NCI-H2196 treated with DMSO at 0.1 percent for 48 hours (cell line): Measurements from ENCODE around the gene KLF15.
A peak's percentile ranks its signal among the peaks of the same experiment; 100 is the strongest.

Source experiments
- DNase-seq: peaks from one replicate; lab custom pipeline; 2025; ENCODE audit not compliant: unreplicated experiment; lab: John Stamatoyannopoulos, UW

Gene KLF15

DNA sequence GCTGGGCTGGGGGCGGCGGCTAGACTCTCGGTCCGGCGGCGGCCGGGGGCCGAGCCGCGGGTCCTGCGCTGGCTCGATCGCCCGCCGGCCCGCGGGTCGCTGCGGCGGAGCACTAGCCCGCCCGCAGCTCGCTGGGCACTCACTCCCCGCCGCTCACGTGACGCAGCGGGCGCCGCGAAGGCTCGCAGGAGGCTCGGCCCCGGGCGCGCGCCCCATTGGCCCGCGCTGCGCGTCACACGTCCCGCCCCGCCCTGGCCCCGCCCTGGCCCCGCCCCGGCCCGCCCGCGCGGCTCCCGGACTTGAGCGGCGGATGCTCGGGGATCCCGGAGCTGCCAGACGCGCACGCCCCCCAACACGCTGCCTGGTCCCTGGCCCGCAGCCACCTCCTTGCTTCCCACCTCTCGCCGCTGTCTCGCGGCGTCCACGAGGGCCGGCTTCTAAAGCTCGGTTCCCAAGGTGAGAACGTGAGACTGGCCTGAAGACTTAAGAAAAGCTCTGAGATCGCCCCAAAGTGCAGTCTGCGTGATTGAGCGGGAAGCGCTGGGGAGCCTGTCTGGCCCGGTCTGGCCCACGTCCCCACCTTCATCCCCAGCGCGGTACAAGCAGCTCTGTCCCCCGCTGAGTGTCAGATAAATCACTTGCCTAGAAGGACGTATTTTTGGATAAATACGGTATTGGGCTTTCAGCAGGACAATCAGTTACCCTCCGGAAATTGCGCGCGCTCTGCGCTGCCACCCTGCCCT lies at the start of gene KLF15:
KLF15 (minus strand) TSS at position 114 of the 743 bp plus-strand sequence. CDS start 4,486 bp downstream, outside the sequence.
- peak; percentile 78 for DNase-seq

DNA sequence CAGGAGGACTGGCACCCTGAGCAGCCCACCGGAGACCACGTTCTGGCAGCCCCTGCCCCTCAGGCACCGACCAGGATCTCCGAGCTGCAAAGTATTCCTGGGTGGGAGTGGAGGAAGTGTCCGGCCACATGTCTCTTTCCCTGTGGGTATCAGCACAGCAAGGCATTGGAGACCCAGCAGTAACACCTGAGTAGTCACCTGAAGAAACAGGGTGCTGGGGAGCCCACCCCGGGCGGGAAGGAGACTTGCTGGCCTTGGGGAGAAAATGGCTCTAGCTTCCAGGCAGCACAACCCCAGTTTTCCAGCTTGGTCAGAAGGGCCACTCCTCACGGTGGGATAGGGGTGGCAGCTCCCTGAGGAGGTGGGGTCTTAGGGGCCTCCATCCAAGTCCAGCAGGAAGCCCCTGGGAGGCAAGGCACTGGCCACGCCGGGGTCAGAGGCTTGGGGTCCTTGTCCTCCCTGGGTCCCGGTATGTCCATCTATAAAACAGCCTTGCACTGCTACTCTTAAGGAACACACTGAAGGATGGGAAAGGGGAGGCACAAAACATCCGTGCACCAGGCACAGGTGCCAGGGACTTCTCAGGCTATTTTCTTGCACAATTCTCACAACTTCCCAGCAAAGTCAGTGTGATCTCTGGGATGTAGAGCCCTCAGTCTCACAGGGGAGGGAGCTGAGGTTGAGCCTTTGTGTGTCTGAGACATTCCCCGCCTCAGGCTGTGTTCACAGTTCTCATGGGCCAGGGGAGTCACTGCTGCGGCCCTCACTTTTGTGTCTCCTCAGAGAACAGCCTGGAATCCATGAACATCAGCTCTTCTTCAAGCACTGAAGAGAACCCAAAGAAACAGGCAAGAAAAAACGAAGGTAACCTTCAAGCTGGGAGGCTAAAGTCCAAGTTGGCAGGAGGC lies 49.4 kb upstream of the KLF15 start:
- DNase-seq = no peak

DNA sequence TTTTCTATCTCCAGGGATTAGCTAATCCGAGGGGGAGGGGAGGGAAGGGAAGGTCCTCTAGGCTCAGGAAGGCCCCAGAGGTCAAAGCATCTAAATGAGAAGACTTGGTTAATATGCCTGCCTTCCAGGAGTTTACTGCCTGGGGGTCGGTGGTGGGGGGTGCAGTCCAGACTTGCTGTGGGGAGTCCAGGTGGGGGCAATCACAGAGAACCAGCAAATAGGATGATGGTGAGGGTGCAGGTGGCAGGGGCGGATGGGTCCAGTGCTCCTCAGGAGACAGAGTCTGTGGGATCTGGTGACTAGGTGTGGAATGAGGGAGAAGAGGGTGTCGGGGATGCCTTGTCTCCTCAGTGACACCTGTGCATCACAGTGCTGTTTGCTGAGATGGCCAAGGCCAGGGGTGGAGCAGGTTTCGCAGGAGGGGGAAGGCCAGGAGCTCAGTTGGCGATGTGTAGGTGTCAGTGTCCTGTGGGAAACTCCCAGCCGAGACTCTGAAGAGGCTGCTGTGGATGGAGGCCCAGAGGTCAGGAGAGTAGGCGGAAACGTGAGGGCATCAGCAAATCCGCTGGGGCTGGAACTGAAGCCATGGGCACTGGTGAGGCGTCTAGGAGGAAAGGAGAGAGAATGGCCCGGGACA lies 45.6 kb upstream of the KLF15 start:
- no peak for DNase-seq

DNA sequence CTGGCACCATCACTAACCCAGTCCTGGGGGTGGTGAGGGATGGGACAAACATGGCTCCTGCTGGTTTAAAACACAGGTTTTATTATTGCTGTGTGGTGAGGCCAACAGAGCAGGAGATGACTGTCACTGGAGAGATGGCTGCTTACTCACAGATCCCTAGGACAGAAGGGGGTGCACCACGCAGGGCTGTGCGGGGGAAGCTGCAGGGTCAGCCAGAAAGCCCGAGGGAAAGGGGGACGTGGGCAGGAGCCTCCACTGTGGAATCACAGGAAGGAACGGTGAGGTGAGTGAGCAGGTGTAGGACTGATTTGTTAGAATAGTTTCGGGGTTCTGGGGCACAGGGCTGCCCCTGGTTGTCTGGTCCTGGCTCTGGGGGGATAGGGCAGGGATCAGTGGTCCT lies 45.0 kb upstream of the KLF15 start:
- DNase-seq = no peak

DNA sequence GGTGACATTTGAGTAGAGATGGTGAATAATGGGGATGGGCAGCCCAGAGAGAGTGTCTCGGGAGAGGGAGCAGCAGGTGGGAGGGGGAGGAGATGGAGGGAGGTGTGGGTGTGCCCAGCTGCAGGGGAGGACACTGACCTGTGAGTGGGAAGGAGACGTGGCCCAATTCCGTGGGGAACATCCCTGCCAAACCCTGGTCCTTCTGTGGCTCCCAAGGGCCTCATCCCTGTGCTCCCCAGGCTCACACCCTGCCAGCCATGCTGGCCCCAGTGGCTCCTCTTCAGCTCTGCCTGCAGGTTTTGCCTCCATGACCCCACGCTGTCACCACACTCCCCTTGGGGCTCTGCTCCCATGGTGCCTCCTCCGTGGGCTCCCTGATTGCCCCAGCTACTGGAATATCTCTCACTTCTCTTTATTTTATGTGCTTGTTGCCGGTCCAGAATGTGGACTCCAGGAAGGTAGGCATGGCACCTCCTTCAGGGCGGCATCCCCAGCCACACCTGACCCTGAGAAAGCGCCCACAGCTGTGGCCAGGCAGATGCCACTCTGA lies 44.5 kb upstream of the KLF15 start:
- no peak for DNase-seq

DNA sequence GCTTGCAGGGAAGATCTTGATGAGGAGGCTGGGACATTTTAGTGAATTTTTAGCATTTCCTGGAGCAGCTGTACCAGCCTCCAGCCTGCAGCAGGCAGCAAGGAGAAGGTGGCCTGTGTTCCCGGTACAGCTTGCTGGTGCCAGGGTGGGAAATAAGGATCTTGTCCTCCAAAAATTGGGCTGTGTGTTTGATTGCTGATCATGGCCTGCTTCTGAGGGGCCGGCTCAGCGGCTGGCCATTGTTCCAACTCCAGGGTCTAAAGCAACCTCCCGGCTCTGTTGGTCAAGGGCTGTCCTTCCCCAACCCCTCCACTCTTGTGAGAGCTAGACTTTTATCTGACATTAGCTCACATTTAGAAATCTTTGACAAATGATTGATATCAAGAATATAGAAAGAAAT lies 42.5 kb upstream of the KLF15 start:
- DNase-seq = no peak

DNA sequence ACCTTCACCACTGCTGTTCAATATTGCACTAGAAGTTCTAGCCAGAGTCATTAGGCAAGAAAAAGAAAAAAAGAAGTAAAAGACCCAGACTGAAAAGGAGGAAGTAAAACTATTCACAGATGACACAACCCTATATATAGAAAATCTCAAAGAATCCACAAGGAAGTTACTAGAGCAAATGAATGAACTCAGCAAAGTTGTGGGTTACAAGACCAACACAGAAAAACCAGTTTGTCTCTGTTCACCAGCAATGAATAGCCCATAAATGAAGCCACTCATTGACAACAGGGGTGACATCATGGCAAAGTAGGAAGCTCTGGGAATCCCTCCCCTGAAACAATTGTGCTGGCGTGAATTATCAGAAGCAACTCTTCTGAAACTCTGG lies 42.1 kb upstream of the KLF15 start:
- DNase-seq = no peak

DNA sequence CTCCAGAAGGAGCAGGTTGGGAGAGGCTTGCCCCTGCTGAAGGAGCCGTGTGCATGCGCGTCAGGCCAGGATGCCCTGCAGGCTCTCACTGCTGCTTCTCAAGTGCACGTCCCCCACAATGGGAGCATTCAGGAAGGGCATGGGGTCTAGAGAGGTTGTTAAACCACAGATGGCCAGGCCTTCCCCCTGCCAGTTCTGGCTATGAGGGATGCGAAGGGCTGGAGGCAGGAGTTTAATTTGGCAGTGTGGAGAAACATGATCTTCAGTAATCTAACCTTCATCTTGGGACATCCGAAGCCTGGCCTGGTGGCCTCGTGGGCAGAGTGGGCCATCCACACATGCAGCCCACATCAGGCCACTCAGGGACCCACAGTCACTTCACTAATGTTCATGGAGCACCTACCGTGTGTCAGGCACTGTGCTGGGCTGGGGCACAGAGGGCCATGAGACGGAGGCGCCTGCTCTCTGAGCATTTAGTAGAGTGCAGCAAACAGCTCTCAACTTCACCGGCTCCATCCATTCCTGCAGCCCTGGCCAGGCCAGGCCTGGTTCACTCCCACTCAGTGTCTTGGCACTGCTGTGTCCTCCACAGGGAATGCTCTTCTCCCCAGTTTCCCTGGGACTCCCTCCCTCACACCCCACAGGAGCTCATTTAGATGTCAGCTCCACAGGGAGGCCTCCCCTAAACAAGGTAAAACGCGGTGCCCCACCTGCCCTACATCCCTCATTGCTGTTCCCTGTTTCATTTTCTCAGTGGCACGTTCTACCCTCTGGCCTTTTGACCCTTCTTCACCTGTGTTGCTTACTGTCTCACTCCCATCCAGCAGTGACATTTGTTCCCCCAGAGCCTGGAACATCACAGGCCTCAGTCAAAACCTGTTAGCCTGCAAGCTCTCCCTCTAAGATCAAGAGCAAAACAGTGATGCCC lies 41.5 kb upstream of the KLF15 start:
- no peak for DNase-seq

DNA sequence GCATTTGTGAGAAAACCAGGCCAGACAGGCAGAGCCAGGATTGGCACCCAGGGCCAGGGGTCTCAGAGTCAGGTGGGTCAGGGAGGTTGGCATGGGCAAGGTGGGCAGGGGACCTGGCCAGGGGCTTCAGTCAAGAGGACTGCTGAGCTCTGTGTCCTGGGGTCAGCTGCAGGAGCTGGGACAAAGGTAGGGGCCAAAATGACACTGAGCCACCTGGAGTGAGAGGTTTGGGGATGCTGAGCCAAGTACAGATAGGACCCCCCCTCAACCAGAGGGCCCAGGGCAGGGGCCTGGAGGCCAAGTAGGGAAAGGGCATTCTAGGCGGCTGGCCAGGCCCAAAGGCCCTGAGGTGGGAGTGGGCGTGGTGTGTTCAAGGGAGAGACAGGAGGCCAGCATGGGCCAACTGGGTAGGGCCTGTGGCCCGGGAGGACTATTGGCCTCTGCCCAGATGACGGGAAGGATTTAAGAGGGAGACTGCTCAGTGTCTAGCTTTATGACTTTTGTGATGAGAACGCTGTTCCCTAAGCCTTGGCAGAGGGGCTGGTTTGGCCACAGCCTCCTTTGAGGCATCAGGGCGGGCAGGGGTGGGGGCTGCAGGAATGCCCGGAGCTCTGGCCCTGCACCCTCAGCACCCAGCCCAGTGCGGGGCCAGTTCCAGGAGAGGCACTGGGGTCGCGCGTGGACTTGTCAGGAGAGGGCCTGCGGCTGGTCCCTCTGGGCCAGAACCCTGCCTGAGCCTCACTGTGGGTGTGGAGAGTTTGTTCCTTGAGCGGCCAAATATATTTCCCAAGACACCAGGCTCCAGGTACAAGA lies 40.6 kb upstream of the KLF15 start:
- DNase-seq = no peak

DNA sequence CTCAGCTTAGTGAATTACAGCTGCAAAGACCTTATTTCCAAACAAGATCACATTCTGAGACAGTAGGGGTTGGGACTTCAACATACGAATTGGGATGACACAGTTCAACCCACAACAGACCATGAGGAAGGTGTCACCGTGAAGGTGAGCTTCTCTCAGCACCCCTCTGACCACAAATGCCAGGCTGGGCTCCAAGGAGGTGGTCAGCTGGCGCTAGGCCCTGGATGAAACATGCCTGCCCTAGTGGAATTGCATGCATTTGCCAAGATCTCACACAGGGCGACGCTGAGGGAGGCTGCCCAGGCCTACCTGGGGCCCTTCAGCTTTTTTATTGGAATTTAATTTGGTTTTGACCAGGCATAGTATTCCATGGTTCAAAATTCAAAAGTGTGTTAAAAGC lies 39.3 kb upstream of the KLF15 start:
- DNase-seq = no peak

DNA sequence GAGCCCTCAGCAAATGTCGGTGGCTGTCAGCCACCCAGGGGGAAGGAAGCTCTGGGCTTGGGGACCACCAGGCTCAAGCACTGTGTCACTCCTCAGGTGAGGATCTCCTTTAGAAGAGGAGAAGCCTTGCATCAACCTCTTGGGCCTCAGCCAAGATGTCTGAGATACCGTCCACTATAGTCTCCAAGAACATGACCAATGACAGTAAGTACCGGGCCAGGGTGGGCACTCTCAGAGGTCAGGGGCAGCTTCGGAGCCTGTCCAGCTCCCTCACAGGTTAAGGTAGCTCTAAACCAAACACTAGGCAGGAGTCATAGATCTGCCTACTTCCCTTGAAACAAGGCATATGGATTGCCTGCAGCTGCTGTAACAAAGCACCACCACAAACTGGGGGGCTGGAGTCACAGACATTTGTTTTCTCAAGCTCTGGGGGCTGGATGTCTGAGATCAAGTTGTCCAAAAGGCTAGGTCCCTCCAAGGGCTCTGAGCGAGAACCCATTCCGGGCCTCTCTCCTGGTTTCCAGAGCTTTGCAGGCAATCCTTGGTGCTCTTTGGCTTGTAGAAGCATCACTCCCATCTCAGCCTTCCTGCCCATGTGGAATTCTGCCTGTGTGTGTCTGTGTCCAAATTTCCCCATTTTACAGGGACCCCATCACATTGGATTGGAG lies 38.8 kb upstream of the KLF15 start:
- DNase-seq = no peak

DNA sequence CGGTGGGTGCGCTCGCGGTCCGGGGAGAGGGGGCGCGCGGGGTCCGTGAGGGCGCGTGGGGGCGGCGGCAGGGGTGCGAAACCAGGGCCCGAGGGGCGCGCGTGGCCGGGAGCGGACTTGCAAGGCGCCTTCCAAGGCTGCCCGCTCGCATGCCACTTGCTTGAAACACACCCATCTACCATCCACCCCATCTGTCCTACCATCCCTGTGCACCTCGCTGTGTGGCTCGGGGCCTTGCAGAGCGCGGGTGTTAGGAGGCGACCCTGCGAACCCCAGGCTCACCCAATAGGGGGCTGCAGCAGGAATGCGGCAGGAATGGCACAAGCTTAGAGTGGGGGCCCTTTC lies 37.7 kb upstream of the KLF15 start:
- DNase-seq = no peak

DNA sequence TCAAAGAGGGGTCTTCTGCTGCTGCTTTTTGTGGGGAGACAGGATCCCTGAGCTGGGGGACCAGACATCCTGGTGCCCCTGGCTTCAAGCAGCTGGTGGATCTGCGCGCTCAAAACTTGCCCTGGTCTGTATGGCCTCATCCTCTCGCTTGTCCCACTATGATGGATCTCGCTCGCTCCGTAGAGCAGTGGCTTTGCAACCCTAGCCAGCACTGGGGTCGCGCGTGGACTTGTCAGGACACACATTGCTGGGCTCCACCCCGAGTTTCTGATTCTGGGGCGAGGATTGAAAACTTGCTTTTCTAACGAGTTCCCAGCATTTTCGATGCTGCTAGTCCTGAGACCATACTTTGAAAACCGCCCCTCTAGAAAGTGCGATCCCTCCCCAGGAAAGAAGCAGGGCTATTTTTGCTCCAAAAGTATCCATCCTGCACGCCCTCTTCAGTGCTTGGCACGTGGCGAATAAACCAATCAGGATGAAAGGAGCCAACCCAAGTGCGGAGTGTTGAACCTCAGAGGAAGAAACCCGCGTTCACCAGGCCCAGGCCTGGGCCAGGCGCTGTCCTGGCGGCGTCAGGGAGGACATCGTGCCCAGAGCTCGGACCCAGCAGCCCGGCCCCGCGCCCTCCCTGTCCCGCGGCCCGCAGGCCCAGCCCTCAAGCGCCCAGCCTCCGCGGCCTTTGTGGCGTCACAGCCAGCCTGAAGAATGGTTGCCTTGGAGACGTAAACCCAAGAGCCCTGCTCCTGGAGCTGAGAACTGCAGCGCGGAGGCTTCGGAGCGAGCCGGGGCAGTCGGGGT lies 37.2 kb upstream of the KLF15 start, which contains the start of gene CFAP100:
CFAP100 (plus strand) TSS at position 731 of the 798 bp plus-strand sequence. CDS start 1,092 bp downstream, outside the sequence.
- DNase-seq = peak; percentile 36

DNA sequence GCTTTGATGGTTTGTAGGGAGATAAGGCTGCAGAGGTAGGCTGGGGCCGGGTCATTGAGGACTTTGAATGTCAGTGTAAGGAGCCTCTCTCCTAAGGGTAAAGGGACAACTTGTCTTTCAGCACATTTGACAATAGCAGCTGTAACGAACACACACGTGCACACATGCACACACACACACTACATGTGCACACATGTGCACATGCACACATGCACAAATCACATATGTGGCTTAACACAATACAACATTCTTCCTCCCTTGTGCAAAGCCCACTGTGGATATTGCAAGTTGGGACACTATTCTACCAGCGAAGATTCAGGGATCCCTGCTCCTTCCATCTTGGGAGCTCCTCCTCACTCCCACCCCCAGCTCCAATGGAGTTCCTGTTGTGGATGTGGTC lies 36.4 kb upstream of the KLF15 start:
- no peak for DNase-seq

DNA sequence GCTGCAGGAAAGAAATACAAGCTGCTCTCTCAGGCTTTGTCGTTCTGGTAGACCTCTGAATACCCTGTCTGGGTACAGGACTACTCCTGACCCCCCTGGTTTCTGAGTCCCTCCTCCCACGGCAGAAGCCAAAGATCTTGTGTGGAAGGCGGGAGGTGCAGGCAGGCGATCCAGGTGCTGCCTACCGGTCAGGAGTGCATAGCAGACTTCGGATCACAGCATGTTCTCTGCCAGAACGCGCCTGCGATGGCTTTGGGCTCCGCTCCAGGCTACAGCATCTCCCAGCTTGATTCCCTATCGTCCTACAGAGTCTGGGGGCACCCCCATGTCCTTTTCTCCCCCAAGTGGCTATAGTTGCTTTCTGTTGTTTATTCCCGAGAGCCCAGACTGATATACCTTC lies 35.0 kb upstream of the KLF15 start:
- no peak for DNase-seq

DNA sequence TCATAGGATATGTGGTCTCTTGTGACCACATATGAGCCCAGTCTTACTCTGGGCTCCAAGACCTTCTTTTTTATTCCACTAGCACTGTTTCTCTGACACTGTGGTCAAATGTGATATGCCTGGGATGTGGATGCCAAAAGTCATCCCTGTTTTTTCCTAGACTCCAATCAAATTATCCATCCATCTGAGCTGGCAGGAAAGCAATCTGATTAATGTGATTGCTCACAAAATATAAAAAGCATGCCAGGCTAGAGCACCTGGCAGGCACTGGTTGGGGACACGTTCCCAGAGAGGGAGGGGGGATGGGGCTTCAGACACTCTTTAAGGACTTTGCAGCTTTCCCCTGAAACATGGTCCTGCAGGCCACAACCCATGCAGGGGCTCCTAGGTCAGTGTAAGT lies 34.4 kb upstream of the KLF15 start:
- DNase-seq = no peak

DNA sequence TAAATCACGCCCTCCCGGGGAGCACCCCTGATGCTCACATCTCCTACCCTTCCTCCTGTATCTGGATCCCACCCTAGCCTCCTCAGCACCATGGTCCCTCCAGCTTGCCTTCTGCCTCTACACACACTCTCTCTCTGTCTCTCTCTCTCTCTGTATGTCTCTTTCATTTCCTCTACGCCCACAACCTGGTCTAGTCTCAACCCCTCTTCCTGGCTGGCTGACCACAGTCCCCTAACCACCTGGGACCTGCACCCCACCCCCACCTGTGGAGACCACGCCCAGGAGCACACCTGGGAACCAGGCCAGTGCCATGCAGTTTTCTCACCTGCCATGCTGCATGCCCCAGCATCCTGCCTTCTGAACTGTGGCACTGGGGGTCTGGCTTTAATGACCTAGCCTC lies 33.5 kb upstream of the KLF15 start:
- no peak for DNase-seq

DNA sequence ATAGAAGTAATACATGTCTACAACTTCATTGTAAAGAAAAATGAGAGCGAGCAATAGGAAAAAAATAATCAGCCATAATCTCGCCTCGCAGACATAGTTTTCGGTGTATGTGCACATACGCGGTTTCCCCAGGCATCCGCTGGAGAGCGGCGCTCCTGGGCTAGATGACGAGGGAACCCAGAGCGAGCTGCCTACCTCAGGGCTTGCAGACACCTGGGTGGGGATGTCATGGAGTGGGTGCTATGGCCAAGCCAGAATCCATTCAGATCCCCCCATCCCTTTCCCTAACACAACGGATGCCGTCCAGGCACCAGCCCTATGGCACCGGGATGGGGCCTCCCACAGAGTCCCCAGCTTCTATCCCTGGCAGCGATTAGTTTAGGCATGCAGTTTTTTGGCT lies 33.0 kb upstream of the KLF15 start:
- DNase-seq = no peak
